HepG2 (cell line): ENCODE data around the gene LRRC3B. TPM values are rescaled to one million over a fixed set of nuclear protein-coding genes. Genes with fewer than 3 reads are reported as not detected.

ENCODE experiments used
- ATAC-seq: fragments of 200-7000 bp; cut with Tn5 transposase; 3 replicates; pipeline ENCODE4 v1.9.1; 2020; ENCODE audit warnings: mild to moderate bottlenecking, moderate library complexity
- Bru-seq: library from RNA; stranded (reverse); fragments of 400-500 nt; gene quantifications from one replicate; lab custom pipeline; 2021; lab: Mats Ljungman, UMichigan
- BruChase-seq, 2 experiments: library from RNA; stranded (reverse); fragments of 400-500 nt; gene quantifications; one replicate each; lab custom pipeline; 2021; lab: Mats Ljungman, UMichigan
- BruUV-seq: library from RNA; stranded (reverse); fragments of 400-500 nt; replicated peaks from 2 replicates; lab custom pipeline; 2021; lab: Mats Ljungman, UMichigan
- CTCF ChIA-PET: fragments of 300-600 bp; formaldehyde crosslinking; extraction: SDS; loops from one replicate; lab custom pipeline; 2021; ENCODE audit warnings: low total read pairs, inconsistent platforms, low intra/inter-chr PET ratio; lab: Yijun Ruan, JAX
- POLR2A ChIA-PET: fragments of 350-600 bp; sonication (Branson Sonifier 250); formaldehyde crosslinking; loops from one replicate; lab custom pipeline; 2020; ENCODE audit warnings: antibody characterized with exemption, inconsistent platforms; lab: Yijun Ruan, JAX
- DNase-seq: peaks from one replicate; pipeline ENCODE4 v3.0.0-alpha.2; 2015; ENCODE audit warnings: low spot score
- FAIRE-seq: peaks from 3 replicates; lab custom pipeline; 2011; peaks lifted over from hg19 to GRCh38; lab: Jason Lieb, UNC
- H2AFZ ChIP-seq: one replicate; pipeline ENCODE4 v1.6.1; 2011; ENCODE audit warnings: low read length, inconsistent platforms
- H3K27ac ChIP-seq: fragments of 300-600 bp; 3 replicates; pipeline ENCODE4 v1.8.0; 2011; ENCODE audit warnings: mixed run types, mild to moderate bottlenecking, mixed read lengths, low read length, inconsistent platforms; ENCODE audit not compliant: insufficient read depth; ENCODE audit errors: extremely low read length
- H3K27me3 ChIP-seq, 2 experiments: fragments of 200-600 bp in 1 of 2; 2 replicates in 1 of 2; 3 replicates in 1 of 2; pipeline versions ENCODE4 v1.6.0 to v1.8.0; 2011; ENCODE audit warnings: low read length in 2 of 2, mild to moderate bottlenecking in 2 of 2, moderate library complexity in 2 of 2, inconsistent platforms in 1 of 2; ENCODE audit not compliant: insufficient read depth in 2 of 2, control insufficient read depth in 1 of 2
- H3K36me3 ChIP-seq, 2 experiments: fragments of 200-600 bp in 1 of 2; replicated peaks in 1 of 2; 2 replicates in 1 of 2; 3 replicates in 1 of 2; pipeline versions ENCODE4 v1.5.1 to v1.8.0; 2011; ENCODE audit warnings: low read length in 2 of 2, inconsistent platforms in 1 of 2; ENCODE audit not compliant: insufficient read depth in 2 of 2, control insufficient read depth in 1 of 2
- H3K4me1 ChIP-seq: 2 replicates; pipeline ENCODE4 v1.5.1; 2012; ENCODE audit warnings: low read length, inconsistent platforms; ENCODE audit not compliant: insufficient read depth
- H3K4me2 ChIP-seq: 2 replicates; pipeline ENCODE4 v1.6.0; 2011; ENCODE audit warnings: low read depth, low read length, inconsistent platforms
- H3K4me3 ChIP-seq, 3 experiments: fragments of 200-600 bp in 1 of 3; sonication (generic), shearing (Covaris generic) in 1 of 3; replicated peaks in 1 of 3; 2 replicates each; pipeline ENCODE4 v1.5.1; 2011 to 2016; ENCODE audit warnings: low read length in 3 of 3, inconsistent platforms in 2 of 3, low read depth in 2 of 3, mild to moderate bottlenecking in 2 of 3, control low read depth in 1 of 3, mixed read lengths in 1 of 3; ENCODE audit not compliant: insufficient read depth in 1 of 3
- H3K79me2 ChIP-seq: one replicate; pipeline ENCODE4 v1.6.1; 2011; ENCODE audit warnings: low read length, inconsistent platforms; ENCODE audit not compliant: insufficient read depth
- H3K9ac ChIP-seq: 2 replicates; pipeline ENCODE4 v1.6.0; 2011; ENCODE audit warnings: mild to moderate bottlenecking, low read depth, low read length, inconsistent platforms; ENCODE audit not compliant: insufficient read depth
- H3K9me3 ChIP-seq: 2 replicates; pipeline ENCODE4 v1.5.1; 2012; ENCODE audit warnings: mild to moderate bottlenecking, low read length
- H4K20me1 ChIP-seq: 2 replicates; pipeline ENCODE4 v1.6.0; 2011; ENCODE audit warnings: inconsistent platforms, mild to moderate bottlenecking, low read length, moderate library complexity; ENCODE audit not compliant: insufficient read depth
- MXD4 ChIP-seq: IDR thresholded peaks from 2 replicates; pipeline ENCODE4 v1.6.1; 2016; ENCODE audit warnings: mild to moderate bottlenecking, missing biosample characterization, missing genetic modification reagents
- NR2F1 ChIP-seq, 2 experiments: fragments of 450-650 bp in 1 of 2; formaldehyde crosslinking in 1 of 2; IDR thresholded peaks; 2 replicates each; pipeline versions ENCODE4 v1.5.0 to v1.6.1; 2016 to 2020; ENCODE audit warnings: mild to moderate bottlenecking in 1 of 2, missing compliant biosample characterization in 1 of 2, missing genetic modification reagents in 1 of 2, moderate library complexity in 1 of 2
- ZNF383 ChIP-seq: sonication (generic); formaldehyde crosslinking; IDR thresholded peaks from 2 replicates; pipeline ENCODE4 v1.4.0; 2020; ENCODE audit warnings: missing genetic modification reagents, mild to moderate bottlenecking, borderline replicate concordance
- WGBS: methylation state at CpG from one replicate; pipeline ENCODE4 v1.1.6; 2017; ENCODE audit warnings: low lambda C conversion rate; 5-methylcytosine and 5-hydroxymethylcytosine counted together
- in situ Hi-C: cut with HindIII; loops from 2 replicates; pipeline ENCODE4 v1.10.0; 2017; ENCODE audit warnings: low pct_unique_long_range_greater_than_20kb; ENCODE audit not compliant: extremely low pct_ligation_motif_present
- intact Hi-C: fragments of 100-400 bp; cut with micrococcal nuclease; formaldehyde crosslinking; loops from one replicate; pipeline ENCODE4 v1.10.0; 2022; ENCODE audit not compliant: unreplicated experiment
- long read RNA-seq, 2 experiments: library from RNA in 1 of 2; library from polyadenylated mRNA in 1 of 2; stranded (forward) in 1 of 2; unstranded in 1 of 2; transcript quantifications; one replicate each; pipeline ENCODE4 v2.0.0, GENCODE V29; 2019 to 2022
- polyA minus RNA-seq, 3 experiments: library from RNA; depleted of rRNA, polyadenylated mRNA; stranded (reverse); fragments of >200 nt; gene quantifications; 2 replicates each; pipeline ENCODE4 v1.2.3, GENCODE V29; 2011; ENCODE audit warnings: low replicate concordance in 1 of 3
- polyA plus RNA-seq, 8 experiments: library from polyadenylated mRNA; depleted of rRNA in 3 of 8; stranded (reverse) in 7 of 8; unstranded in 1 of 8; fragments of >200 nt; fragmentation: Illumina TruSeq in 4 of 8; extraction: Trizol in 4 of 8; gene quantifications; 2 replicates each; pipeline versions ENCODE4 v1.2.1 to v1.2.3, GENCODE V29; 2011 to 2016; ENCODE audit warnings: low read depth in 4 of 8, missing spikeins in 1 of 8, mixed read lengths in 1 of 8; ENCODE audit not compliant: insufficient read depth in 1 of 8
- total RNA-seq, 5 experiments: library from RNA; depleted of rRNA; stranded (reverse); fragments of >200 nt; fragmentation: Illumina TruSeq; extraction: Trizol; gene quantifications; 2 replicates each; pipeline ENCODE4 v1.2.3, GENCODE V29; 2016; ENCODE audit warnings: low read depth in 1 of 5

Gene LRRC3B
- not detected in 2 replicates for total RNA-seq (2016; rRNA removed; fragmentation: Illumina TruSeq; extraction: Trizol)
- not detected in 2 replicates for total RNA-seq (2016; cell fraction: cytosol; rRNA removed; fragmentation: Illumina TruSeq; extraction: Trizol; ENCODE audit: low read depth)
- total RNA-seq (2016; cell fraction: insoluble cytoplasmic fraction; rRNA removed; fragmentation: Illumina TruSeq; extraction: Trizol): not detected in 2 replicates
- total RNA-seq (2016; cell fraction: membrane; rRNA removed; fragmentation: Illumina TruSeq; extraction: Trizol): not detected in 2 replicates
- not detected in 2 replicates for total RNA-seq (2016; cell fraction: nucleus; rRNA removed; fragmentation: Illumina TruSeq; extraction: Trizol)
- not detected in 2 replicates for polyA plus RNA-seq (2011; rRNA removed)
- polyA plus RNA-seq (2011; cell fraction: cytosol; rRNA removed): not detected in 2 replicates
- not detected in 2 replicates for polyA plus RNA-seq (2011; cell fraction: nucleus; rRNA removed)
- polyA plus RNA-seq (2012): not detected in 2 replicates
- not detected in 2 replicates for polyA plus RNA-seq (2016; cell fraction: cytosol; fragmentation: Illumina TruSeq; extraction: Trizol; ENCODE audit: low read depth)
- not detected in 2 replicates for polyA plus RNA-seq (2016; cell fraction: insoluble cytoplasmic fraction; fragmentation: Illumina TruSeq; extraction: Trizol; ENCODE audit: low read depth)
- polyA plus RNA-seq (2016; cell fraction: membrane; fragmentation: Illumina TruSeq; extraction: Trizol; ENCODE audit: low read depth): not detected in 2 replicates
- not detected in 2 replicates for polyA plus RNA-seq (2016; cell fraction: nucleus; fragmentation: Illumina TruSeq; extraction: Trizol; ENCODE audit: insufficient read depth, low read depth)
- not detected in 2 replicates for polyA minus RNA-seq (2011; rRNA and poly(A)+ RNA removed; ENCODE audit: low replicate concordance)
- not detected in 2 replicates for polyA minus RNA-seq (2011; cell fraction: cytosol; rRNA and poly(A)+ RNA removed)
- polyA minus RNA-seq (2011; cell fraction: nucleus; rRNA and poly(A)+ RNA removed): not detected in 2 replicates
- percentile 1 among the genes with signal in this experiment for Bru-seq, nascent RNA
- BruChase-seq, experiment 1, labeled RNA remaining after a 6-hour chase: not detected
- BruChase-seq, experiment 2, labeled RNA remaining after a 2-hour chase: not detected
- long read RNA-seq, experiment 1: 0 reads
- long read RNA-seq, experiment 2: 0 reads

GRCh38 chr3:26622621-26623418 lies at the start of gene LRRC3B:
LRRC3B (plus strand) TSS chr3:26622772; CDS start chr3:26709673, 86,901 bp downstream.
- no peak for TF ChIP-seq ZNF383 (CRISPR knock-in tag)
- TF ChIP-seq MXD4: no peak
- TF ChIP-seq NR2F1 (CRISPR knock-in tag; IDR thresholded peaks at IDR 0.05): no peak
- DNase-seq (no peak), ATAC-seq (peak; percentile 51), FAIRE-seq (no peak)
- no peaks in the 10 kb centered on the region for H3K4me1 ChIP-seq
- no peak within 1 kb of the TSS for H3K9ac ChIP-seq
- H4K20me1 ChIP-seq: no peaks in the 10 kb centered on the region
- 19% methylated on average over 12 of the region's 72 CpGs for WGBS
- ChIA-PET POLR2A (no interaction called here), CTCF (no interaction called here)
- BruUV-seq: no TSS peak
- no peaks in the 10 kb centered on the region for H3K79me2 ChIP-seq
- in situ Hi-C loops: no loop called here
- H3K27me3 ChIP-seq: peaks cover 1 to 26% of the 10 kb centered on the region in 2 experiments; a peak in 3 of 5 replicates
- no peak within 1 kb of the TSS for H3K27ac ChIP-seq
- intact Hi-C loops: no loop called here
- no peaks in the 10 kb centered on the region for H3K9me3 ChIP-seq
- no peaks in the 10 kb centered on the region for H3K36me3 ChIP-seq
- H3K4me2 ChIP-seq: no peak within 1 kb of the TSS
- no peak within 1 kb of the TSS for H2AFZ ChIP-seq
- no peak within 1 kb of the TSS for H3K4me3 ChIP-seq
